Activated T-cell treated with anti-CD3 and anti-CD28 coated beads for 24 hours (primary cell): ENCODE data around the gene ARL5C.

Experiments
- DNase-seq: peaks from one replicate; pipeline ENCODE4 v3.0.0-alpha.2; 2020; ENCODE audit warnings: low read depth

ARL5C gene

DNA sequence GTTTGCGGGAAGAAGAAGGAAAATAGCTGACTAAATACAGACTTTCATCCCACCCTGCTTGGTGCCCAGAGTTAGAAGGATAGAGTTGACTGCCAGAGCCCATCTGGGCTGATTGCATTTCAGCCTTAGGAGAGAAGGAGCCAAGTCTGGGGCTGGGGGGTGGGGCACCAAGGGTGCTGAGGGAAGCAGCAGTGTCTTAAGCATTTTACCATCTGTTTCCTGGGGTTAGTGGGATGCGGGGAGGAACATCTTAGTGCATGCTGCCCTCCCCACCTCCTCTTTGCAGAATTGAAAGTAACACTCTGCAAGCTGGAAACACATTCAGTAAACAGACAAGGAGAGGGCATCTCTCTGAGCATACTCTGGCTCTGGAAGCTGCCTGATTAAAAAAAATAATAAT is 1.5 kb upstream of the ARL5C start:
- no peak for DNase-seq

DNA sequence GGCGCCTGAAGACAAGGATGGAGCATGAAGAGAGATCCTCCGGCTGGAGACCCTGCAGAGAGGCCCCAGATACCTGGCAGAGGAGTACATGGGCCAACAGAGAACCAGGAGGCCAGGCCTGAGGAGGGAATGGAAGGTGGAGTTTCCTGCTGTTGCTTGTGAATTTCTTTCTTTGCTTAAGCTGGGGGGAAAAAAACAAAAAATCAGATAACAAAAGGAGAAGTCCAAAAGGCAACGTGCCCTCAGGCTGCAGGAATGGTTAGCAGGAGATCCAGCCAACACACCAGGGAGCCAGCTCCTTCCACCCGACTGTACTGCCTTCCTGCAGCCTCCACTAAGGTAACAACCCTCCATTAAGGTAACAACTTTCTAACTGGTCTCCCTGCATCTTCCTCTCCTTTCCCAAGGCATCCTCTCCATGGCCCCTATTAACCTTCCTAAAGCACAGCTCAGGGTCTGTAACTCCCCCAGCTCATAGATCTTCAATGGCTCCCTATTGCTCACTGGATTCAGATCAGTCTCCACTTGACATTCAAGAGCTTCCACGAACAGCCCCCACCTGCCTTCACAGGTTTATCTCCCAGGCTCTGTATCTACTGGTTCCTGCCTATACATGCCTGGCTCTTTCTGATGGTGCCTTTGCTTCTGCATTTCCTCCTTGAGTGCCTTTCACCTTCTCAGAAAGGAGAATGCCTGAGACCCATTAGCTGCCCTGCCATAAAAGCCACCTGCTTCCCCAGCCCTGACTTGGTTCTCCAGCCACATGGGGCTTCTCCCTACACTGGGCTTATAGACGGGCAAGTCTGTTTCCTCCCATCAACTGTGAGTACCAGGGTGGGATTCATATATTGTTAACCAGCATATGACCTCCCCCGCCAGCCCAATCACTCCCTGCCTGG is 725 bp upstream of the ARL5C start:
- DNase-seq, result no peak

DNA sequence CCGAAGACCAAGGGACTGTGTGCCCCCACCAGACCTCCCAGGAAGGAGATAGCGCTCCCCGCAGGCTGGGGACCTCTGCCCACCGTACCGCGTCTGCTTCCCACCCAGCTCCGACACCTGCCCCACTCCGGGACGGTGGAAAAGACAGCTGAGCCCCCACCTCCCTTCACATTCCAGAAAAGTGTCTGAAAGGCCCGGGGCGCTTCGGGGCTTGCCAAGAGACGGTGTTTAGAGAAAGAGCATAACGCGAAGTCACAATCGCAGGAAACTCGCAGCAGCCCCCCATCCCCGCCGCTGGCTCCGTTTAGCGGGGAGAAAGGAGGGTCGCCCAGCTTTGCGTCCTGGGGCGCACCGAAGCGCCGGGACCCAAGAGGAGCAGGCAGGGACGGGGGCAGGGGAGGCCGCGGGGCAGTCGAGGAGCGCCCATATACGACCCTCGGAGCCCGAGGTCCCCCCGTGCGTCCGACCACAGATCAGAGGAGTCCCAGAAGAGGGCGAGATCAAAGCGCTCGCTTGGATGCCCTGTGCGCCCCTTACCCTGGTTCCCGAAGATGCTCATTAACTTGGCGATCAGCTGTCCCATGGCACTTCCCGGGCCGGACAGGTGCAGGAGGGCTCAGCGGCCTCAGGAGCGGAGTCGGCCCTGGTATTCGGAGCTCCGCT is 652 bp downstream of the ARL5C start:
- DNase-seq, result no peak

DNA sequence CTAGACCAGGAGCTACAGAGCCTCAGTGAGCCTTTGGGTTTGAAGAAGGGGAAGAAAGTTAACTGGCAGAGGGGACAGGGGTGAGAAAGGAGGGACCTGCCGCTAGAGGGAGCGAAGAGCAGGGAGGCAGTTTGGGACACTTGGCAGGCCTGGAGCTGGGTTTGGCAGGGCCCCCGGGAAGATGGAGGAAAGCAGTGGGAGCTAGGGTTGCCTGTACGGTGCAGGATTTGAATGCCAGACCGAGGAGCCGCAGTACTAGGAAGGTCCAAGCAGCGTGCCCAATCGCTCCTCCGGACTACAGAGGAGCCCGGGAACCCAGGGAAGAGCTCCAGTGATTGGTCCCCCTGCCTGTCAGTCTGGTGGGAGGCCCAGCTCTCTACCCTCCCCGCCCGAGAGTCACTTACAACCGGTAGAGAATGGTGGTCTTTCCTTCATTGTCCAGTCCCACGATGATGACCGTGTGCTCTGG is 1.3 kb downstream of the ARL5C start:
- peak; percentile 72 for DNase-seq

DNA sequence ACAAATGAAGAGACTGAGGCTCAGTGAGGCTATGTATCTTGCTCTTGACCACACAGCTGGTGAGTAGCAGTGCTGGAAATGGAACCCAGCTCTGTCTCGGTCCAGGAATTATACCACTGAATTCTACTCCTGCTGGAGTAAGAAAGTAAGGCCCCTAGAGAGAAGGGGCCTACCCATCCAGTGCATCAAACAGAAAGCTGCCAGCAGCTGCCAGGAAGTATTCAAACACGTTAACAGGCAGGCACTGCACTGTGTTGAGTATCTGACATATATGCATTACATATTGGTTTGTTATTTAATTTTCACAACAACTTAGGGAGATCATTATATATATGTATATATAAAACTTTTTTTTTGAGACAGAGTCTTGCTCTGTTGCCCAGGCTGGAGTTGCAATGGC is 4.0 kb downstream of the ARL5C start:
- no peak for DNase-seq

DNA sequence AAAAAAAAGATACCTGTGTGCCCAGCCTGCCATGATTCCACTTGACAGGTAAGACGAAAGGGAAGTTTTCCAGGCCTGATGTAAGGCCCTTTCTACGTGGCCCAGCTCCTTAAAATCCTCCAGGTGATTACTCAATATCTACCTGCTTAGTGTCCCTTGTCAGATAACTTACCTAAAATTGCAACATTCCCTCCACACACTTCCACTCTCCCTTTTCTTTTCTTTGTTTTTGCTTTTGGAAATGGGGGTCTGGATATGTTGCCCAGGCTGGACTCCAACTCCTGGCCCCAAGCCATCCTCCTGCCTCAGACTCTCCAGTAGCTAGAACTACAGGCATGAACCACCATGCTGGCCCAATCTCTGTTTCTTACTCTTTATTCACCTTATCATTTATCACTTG is 7.3 kb downstream of the ARL5C start:
- DNase-seq, result no peak

DNA sequence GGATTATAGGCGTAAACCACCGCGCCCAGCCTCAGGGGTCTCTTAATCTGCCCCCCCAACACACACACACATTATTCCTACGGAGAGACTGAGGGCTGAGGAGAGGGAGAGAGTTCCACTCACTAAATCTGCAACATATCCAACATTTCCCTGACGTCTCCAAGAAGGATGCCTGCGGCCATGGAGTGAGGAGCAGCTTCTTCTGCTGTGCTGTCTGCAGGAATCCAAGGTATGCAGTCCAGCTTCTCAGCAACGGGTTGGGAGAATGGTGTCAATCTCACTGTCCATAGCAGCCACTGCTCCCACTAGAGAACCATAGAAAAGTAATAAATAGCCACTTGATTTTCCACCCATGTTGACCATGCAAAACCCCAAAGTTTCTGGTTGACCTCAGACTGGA is 9.5 kb downstream of the ARL5C start:
- DNase-seq, result no peak

DNA sequence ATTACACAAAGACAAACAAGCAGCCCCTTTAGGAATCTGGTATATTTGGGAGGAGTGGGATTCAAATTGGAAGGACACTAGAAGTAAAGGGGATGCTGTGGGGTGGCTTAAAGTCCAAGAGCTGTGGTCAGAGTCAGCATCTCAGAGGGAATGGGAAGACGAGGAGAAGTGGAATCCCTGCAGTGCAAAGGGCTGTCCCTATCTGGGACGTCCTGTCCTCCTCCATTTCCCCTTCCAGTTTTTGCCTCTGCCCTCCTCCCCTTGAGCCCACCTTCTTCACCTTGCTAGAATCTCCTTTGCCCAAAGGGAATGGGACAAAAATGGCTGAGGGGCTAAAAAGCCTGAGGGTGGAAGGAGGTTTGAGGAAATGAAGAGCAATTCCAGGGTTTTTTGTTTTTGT is 10.3 kb downstream of the ARL5C start:
- DNase-seq, result no peak

DNA sequence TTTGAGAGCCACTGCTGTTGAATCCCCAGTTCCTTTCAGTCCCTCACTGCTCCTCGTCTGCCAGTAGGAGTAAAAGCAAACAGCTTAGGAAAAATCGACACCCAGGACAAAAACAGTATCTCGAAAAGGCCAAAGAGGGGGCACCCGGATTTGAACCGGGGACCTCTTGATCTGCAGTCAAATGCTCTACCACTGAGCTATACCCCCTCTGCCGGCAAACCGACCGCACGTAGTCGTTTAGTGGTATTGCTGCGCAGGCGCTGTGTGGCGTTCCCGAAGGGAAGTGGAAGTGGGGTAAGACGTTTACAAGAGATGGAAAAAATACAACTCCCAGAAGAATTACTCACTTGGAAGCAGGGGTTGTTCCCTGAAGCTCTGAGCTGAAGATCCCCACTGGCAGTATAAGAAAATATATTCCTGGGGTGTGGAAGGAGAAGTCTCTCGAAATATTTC is 12.3 kb downstream of the ARL5C start:
- peak; percentile 91 for DNase-seq

DNA sequence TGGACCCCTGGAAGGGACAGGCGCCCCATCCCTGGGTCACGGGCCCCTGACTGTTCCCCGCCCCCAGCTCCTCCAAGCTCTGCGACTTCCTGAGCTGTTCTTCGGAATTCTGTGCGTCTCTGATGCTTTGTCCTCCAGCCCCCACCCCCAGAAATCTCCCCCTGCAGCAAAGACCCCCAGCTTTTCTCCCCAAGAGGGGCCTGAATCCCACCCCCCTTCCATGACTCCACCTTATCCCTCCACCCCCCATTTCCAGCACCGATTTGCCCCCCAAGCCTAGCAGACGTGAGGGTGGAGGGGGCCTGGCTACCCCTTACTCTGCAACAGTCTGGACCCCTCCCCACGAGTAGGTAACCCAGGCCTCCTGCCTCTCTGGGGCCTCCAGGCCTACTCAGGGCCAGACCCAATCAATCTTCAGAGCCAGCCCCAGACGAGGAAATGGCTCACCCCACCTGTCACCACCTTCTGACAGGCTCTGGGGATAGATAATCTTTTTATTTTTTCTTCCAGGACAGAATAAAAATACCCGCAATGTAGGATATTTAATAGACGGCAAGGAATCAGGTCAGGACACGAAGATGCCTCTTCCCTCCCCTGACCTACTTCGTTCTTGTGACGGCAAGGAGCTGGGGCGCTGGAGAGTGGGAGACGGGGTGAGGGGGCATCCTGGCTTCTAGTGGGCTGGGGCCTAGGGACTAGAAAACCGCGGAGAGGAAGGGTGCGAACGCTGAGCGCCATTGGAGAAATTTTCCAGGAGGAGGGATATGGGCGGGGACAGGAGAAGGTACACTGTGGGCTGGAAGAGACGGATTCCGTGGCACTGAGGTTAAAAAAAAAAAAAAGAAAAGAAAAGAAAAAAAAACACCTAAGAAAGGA is 13.8 kb downstream of the ARL5C start:
- no peak for DNase-seq

DNA sequence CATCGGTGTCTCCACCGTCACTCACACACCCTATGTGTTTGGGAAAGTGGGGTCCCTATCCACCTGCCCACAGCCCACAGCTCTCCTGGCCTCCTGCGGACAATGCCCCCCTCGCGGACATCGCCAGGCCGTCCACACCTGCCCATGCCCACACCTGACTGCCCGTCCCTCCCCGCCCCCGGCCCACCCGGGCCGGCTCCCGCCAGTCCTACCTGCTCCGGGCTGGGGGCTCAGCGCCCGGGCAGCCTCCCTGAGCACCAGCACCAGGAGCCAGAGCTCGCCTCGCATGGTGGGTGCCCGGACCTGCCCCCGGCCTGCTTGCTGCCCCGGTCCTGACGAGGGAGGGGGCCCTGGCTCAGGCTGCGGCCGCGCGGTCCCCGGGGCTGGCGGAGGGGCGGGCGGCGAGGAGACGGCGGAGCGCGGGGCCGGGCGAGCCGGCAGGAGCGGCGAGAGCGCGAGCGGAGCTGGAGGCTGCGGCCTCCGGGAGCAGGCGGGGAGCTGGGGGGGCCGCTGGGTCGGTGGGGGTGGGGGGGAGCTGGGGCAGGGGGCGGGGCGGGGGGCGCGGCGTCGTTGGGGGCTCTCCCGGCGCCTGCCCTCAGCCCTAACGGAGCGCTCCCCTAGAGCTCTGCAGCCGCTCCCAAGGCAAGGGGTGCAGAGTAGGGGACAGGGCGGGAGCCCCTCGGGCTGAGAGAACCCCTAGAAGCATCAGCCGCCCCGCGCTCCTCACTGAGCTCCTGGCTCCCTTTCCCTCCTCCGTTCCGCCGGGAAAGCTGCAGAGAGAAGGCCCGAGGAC is 14.6 kb downstream of the ARL5C start, which contains the start of gene PLXDC1:
Gene PLXDC1, minus strand, starts transcription at position 488 of the 793 bp plus-strand sequence. Its CDS starts 200 bp downstream, at position 288.
- no peak for DNase-seq

DNA sequence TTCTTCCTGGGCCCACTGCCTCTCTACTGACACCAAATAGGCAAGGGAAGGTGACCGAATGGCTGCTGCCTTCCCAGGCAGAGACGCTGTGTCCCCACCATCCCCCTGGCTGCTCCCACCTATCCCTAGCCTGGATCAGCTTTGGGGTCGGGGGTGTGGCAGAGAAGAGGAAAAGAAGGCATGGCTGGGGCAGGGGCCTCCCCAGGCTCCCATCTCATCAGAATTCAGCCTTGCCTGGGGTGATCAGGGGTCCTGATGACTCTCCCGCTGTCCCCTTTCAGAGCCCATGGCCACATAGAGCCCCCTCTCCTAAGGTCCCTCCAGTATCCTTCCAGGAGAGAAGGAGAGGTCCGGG is 15.2 kb downstream of the ARL5C start:
- DNase-seq, result no peak

DNA sequence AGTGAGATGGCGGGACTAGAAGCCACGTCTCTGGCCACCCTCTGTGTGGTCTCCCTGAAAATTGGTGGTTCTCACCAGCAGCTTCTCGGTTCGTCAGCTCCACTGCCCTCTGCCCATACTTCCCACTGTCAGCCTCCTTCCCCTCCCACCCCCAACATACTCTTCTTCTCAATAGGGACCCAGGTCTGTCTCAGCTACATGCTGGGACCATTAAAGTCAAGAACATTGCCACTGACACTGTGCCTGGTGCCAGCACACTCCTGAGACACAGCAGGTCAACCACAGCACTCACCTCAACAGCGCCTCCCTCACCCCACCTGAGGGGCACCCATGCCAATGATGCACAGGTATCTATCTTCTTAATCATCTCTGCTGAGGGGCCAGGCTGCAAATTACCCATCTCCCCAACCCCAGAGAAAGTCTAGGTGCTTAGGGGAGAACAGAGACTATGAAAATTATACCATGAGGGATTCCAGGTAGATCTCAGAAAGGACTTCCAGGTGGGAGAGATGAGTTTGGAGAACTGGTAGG is 15.8 kb downstream of the ARL5C start:
- no peak for DNase-seq

DNA sequence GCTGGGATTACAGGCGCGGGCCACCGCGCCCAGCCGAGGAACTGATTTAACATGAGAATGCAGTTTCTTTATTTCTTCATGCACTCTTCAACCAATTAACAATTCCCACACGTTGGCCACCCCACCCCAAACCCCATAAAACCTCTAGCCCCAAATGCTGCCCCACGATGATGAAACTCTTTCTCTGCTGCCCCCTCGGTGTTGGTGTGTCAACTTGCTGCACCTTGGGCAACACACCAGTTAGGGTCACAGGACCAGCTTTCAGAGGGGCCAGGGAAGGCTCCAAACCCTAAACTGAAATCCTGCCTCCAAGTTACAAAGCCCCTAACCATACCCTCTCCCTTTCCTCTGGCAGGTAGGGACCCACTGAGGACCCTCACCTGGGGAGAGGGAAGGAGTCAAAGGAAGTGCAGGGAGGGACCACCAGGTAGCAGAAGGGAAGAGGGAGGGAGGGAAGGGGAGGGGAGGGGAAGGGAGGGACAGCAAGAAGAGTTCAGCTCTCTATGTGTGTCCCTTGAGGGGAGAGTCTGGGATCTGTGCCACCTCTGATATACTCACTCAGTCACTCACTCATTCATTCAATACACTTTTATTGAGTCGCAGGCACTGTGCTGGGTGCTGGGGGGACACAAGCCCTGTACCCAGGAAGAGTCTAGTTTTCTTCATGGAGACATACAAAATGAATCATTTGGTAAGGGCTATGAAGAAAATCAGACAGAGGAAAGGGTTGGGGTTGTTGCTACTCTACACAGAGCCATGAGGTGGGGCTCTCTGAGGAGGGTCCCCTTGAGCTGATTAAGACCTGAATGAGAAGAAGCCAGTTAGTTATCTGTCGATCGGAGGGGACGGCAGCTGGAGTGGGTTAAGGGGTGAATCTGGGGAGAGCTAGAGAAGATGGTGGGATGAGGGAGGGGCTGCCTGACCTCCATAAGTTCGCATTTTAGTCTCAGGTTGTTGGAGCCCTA is 18.5 kb downstream of the ARL5C start:
- DNase-seq, result no peak

DNA sequence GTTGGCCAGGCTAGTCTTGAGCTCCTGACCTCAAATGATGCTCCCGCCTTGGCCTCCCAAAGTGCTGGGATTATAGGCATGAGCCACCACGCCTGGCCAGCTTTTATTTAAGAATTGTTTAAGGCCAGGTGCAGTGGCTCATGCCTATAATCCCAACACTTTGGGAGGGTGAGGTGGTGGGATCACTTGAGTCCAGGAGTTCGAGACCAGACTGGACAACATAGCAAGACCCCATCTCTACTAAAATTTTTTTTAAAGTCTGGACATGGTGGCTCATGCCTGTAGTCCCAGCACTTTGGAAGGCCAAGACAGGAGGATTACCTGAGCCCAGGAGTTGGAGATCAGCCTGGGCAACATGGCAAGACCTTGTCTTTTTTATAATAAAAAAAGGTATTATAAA is 19.7 kb downstream of the ARL5C start:
- no peak for DNase-seq

DNA sequence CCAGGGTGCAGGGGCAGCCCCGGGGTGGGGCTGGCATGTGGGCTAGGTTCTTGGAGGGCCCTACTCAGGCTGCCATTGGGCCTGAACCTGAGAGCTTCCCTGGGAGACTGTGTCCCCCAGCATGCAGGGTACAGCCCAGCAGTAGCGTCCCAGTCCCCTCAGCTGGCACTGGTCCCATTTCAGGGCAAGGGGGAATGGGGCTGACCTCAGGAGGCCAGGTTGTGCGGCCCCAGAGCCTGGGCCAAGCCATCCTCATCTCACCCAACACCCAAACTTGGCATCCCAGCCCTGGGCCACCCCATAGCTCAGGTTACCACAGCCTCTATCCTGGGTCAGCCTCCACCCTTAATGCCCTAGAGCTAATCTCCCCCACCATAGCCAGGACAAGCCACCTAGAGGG is 20.8 kb downstream of the ARL5C start:
- DNase-seq, result no peak

DNA sequence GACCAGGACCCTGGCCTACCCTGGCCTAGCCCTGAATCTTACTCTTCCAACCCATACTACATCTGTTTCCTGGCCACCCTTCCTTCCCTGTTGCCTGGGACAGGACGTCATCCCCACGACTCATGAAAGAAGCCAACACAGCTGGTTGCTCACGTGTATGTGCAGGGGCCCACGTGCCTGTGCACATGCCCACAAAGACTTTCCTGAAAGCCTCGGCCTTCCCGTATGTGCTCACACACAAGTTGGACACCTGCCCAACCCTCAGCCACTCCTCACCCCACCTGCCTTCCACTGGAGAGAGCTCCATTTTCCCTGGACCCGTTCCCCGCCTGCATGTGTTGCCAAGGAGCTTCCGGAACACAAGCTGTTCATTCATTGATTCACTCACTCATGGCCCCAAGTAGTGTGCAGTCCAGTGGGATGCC is 21.5 kb downstream of the ARL5C start:
- no peak for DNase-seq

DNA sequence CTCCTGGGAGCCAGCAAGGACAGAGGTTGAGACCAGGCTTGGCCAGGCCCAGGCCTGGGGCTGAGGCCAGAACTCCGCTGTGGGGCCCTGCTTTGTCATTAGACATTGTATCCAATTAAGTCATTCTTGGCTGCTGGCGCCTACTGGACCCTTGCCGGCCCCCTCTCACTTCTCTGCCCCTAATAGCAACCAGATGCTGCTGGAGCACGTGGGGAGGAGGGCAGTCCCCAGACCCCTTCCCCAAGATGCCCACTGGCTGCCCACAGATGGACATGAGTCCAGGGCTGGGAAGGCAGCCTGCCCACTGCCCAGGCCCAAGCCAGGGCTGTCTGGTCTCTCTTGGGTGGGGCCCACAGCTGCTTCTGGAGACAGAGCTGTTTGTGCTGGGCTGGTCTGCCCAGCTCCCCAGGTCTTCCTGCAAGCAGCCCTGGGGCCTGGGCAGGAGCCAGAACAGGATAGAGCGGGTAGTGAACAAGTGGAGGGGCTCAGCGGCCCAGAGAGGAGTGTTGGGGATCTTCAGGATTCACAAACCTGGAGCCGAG is 22.3 kb downstream of the ARL5C start:
- DNase-seq, result no peak

DNA sequence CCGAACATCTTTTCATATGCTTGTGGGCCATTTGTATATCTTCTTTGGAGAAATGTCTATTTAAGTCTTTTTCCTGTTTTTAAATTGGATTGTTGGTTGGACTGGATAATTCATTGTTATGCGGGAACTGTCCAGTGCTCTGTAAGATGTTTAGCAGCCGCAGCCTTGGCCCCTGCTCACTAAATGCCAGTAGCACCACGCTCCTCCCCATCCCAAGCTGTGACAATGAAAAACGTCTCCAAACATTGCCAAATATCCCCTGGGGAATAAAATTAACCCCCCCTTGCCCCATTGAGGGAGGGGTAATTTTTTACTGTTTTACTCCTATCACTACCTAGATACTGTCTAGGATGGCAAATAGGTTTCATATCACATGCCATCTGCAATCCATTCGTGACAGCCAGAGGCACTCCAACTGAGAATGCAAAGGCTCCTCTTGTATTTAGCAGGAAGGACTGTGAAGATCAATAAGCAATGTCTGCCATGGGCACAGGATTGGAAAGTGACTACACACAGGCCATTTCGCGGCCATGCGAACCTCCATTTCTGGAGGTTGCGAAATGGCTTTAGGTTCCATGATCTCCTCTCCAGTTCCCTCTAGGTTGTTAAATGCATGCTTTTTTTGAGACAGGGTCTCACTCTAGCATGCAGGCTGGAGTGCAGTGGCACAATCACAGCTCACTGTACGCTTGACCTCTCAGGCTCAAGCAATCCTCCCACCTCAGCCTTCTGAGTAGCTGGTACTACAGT is 23.9 kb downstream of the ARL5C start:
- DNase-seq, result no peak
